ENCODE measurements around the gene NLRX1.
"Not testable (repeated sequence)": the region's sequence is repeated elsewhere in the genome, so short reads cannot be mapped to it uniquely, and the experiment has no call there.

Gene NLRX1

DNA sequence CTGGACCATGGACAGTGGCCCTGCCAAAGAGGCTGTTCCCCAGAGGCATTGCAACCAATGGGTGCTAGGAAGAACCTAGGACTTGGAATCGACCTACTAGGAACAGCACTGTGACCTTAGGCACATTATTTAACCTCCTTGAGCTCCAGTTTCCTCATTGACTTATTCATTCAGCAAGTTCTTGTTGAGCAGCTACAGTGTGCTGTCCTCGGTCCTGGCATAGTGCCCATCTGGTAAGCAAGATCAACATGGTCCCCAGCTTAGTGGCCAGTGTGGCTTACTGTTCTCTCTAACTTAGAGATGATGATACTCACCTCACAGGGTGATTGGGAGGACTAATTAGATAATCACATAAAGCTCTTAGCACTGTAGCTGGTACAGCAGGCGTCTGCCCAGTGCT lies 11.5 kb upstream of the NLRX1 start:
- peak; percentile 44 to 86 for DNase-seq (ENCODE audit: low read depth in 1 of 2, low spot score in 1 of 2)
- in situ Hi-C loops (cut with HindIII; ENCODE audit: low pct_unique_long_range_greater_than_20kb, low sequenced_read_pairs) = no loop called here
- no peak for TF ChIP-seq JUND (IDR thresholded peaks at IDR 0.05; ENCODE audit: low read depth)

DNA sequence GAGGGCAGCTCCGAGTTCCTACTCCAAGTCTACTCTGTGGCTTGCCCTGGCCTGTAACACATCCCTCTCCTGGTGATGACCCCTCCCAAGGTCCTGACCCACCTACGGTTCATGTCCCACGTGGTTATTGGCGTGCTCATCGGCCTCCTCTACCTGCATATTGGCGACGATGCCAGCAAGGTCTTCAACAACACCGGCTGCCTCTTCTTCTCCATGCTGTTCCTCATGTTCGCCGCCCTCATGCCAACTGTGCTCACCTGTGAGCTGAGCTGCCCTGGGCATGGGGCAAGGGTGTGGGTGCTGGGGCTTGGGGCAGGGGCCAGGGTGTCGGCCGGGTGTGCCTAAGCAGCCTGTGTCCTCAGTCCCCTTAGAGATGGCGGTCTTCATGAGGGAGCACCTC lies 10.1 kb upstream of the NLRX1 start:
- DNase-seq (ENCODE audit: low read depth in 1 of 2, low spot score in 1 of 2) = no peak
- in situ Hi-C loops (cut with HindIII; ENCODE audit: low pct_unique_long_range_greater_than_20kb, low sequenced_read_pairs) = no loop called here
- no peak for TF ChIP-seq JUND (IDR thresholded peaks at IDR 0.05; ENCODE audit: low read depth)

DNA sequence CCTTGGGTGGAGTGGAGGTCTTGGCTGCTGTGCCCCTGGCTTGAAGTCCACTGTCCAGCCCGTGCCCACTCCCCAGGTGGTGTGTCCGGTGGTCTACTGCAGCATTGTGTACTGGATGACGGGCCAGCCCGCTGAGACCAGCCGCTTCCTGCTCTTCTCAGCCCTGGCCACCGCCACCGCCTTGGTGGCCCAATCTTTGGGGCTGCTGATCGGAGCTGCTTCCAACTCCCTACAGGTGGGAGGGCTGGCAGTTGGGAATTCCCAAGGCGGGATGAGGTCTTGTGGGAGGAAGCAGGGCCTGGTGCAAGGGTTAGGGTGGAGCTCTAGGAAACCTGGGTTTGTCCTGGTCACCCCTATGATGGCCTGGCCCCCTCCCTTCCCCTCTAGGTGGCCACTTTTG lies 8.4 kb upstream of the NLRX1 start:
- no peak for DNase-seq (ENCODE audit: low read depth in 1 of 2, low spot score in 1 of 2)
- in situ Hi-C loops (cut with HindIII; ENCODE audit: low pct_unique_long_range_greater_than_20kb, low sequenced_read_pairs) = no loop called here
- no peak for TF ChIP-seq JUND (IDR thresholded peaks at IDR 0.05; ENCODE audit: low read depth)

DNA sequence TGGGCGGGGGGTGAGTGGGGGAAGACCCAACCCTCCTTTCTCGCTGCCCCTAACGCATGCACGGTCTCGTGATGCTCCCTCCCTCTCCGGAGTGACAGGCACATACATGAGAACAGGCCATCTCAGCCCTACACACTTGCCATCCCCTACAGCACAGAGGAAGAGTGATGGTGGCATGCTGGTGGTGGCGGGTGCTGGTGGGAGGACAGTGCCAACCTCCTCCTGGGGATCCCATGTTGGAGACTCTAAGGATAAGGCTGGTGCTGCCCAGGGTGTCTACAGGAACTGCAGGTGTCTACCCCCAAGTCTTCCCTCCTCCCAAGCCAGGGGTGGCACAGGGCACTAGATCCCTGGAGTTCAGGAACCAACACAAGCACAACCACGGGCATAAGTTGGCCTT lies 6.7 kb upstream of the NLRX1 start:
- no peak for TF ChIP-seq JUND (IDR thresholded peaks at IDR 0.05; ENCODE audit: low read depth)
- in situ Hi-C loops (cut with HindIII; ENCODE audit: low pct_unique_long_range_greater_than_20kb, low sequenced_read_pairs) = no loop called here

DNA sequence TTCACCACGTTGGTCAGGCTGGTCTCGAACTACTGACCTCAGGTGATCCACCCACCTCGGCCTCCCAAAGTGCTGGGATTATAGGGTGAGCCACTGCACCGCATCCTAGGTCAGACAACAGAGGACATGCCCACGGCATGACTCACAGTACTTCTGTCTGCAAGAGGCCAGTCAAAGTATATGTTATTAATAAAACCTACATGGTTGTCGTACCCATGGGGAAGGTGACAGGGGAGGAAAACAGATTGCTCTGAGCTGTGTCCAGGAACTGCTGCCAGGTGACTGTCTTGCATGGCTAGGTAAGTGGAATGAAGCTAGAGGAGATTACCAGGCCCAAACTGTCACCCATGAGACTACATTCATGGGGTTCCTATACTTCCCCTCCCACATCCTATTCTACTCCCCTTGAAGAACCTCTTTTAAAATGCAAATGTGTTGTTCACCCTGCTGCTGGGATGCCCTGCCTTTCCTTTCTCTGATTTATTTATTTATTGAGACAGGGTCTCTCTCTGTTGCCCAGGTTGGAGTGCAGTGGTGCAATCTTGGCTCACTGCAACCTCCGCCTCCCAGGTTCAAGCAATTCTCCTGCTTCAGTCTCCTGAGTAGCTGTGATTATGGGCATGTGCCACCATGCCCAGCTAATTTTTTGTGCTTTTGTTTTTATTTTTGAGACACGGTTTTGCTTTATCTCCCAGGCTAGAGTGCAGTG lies 2.0 kb upstream of the NLRX1 start:
- peak in 1 of 2 experiments; percentile 35 for DNase-seq (ENCODE audit: low read depth in 1 of 2, low spot score in 1 of 2)
- no peak for TF ChIP-seq JUND (IDR thresholded peaks at IDR 0.05; ENCODE audit: low read depth)
- in situ Hi-C loops (cut with HindIII; ENCODE audit: low pct_unique_long_range_greater_than_20kb, low sequenced_read_pairs) = no loop called here

More for the DNA sequence above, 6.7 kb upstream of the NLRX1 start:
- DNase-seq (ENCODE audit: low read depth in 1 of 2, low spot score in 1 of 2) = no peak

DNA sequence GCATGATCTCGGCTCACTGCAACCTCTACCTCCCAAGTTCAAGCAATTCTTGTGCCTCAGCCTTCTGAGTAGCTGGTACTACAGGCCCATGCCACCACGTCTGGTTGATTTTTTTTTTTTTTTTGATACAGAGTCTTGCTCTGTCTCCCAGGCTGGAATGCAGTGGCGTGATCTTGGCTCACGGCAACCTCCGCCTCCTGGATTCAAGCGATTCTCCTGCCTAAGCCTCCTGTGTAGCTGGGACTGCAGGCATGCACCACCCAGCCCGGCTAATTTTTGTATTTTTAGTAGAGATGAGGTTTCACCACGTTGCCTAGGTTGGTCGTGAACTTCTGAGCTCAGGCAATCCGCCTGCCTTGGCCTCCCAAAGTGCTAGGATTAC lies 1.5 kb upstream of the NLRX1 start:
- DNase-seq (ENCODE audit: low read depth in 1 of 2, low spot score in 1 of 2); in situ Hi-C loops (cut with HindIII; ENCODE audit: low pct_unique_long_range_greater_than_20kb, low sequenced_read_pairs): not testable (repeated sequence)

DNA sequence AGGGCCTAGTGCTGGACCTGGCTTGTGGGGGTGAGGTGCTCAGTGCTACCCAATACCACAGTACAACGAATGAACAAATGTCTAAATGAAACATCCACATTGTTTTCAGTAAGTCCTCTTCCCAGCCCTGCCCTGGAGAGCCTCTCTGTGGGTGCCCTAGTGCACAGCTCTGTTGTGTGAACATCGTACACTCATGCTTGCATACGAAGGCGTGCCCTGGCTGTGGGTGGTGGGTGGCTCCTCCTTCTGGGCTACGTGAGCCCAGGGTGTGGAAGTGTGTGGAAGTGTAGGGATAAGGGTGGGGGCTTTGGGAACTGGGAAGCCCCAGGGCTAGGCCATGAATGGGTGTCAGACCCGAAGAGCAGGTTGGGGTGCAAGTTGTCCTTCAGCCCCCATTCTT lies 592 bp upstream of the NLRX1 start:
- TF ChIP-seq JUND (IDR thresholded peaks at IDR 0.05; ENCODE audit: low read depth) = no peak
- DNase-seq (ENCODE audit: low read depth in 1 of 2, low spot score in 1 of 2) = no peak
- in situ Hi-C loops (cut with HindIII; ENCODE audit: low pct_unique_long_range_greater_than_20kb, low sequenced_read_pairs) = no loop called here

DNA sequence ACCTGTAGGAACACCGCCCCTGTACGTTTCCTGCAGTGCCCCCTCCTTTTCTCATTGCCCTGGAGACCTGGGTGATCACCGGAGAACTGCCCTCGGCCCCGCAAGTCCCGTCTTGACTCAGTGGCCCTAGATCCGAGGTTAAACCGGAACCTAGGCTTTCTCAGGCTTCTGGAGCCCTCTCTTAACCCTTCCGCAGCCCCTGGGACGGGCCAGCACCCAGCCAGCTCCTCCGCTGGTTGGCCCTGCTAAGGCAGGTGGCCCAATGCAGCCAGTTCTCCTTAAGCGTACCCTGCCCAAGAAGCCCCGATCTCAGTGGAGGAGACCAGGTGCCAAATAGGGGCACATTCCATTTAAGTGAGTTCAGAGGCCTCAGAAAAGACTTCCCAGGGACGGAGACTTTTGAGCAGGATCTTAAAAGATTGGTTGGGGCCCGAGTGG lies 776 bp downstream of the NLRX1 start:
- DNase-seq (ENCODE audit: low read depth in 1 of 2, low spot score in 1 of 2) = peak; percentile 67 to 86
- no peak for TF ChIP-seq JUND (IDR thresholded peaks at IDR 0.05; ENCODE audit: low read depth)

DNA sequence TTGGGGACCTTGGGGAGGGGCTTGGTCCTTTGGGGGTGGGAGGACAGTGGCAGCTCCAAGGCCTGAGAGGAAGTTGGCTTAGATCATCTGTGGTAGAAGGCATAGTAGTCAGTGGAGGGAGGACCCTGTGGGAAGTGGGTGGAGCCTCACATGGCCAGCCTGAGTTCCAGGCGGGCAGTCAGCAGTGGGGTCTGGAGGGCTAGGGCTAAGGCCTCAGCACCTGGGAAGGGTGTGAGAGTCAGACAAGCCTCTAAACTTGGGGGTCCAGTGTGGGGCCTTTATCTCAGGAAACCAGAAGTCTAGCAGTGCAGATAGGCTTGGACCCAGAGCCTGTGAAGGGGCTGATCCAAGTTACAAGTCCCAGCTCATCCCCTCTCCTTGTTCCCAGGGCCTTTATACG lies 4.0 kb downstream of the NLRX1 start:
- TF ChIP-seq JUND (IDR thresholded peaks at IDR 0.05; ENCODE audit: low read depth) = no peak

More for the DNA sequence above, 776 bp downstream of the NLRX1 start:
- in situ Hi-C loops (cut with HindIII; ENCODE audit: low pct_unique_long_range_greater_than_20kb, low sequenced_read_pairs) = no loop called here

DNA sequence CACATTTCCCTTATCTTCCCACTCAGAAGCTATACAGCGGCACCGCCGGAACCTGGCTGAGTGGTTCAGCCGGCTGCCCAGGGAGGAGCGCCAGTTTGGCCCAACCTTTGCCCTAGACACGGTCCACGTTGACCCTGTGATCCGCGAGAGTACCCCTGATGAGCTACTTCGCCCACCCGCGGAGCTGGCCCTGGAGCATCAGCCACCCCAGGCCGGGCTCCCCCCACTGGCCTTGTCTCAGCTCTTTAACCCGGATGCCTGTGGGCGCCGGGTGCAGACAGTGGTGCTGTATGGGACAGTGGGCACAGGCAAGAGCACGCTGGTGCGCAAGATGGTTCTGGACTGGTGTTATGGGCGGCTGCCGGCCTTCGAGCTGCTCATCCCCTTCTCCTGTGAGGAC lies 4.9 kb downstream of the NLRX1 start:
- no peak for TF ChIP-seq JUND (IDR thresholded peaks at IDR 0.05; ENCODE audit: low read depth)
- no peak for DNase-seq (ENCODE audit: low read depth in 1 of 2, low spot score in 1 of 2)
- in situ Hi-C loops (cut with HindIII; ENCODE audit: low pct_unique_long_range_greater_than_20kb, low sequenced_read_pairs) = no loop called here

More for the DNA sequence above, 4.0 kb downstream of the NLRX1 start:
- DNase-seq (ENCODE audit: low read depth in 1 of 2, low spot score in 1 of 2) = no peak
- in situ Hi-C loops (cut with HindIII; ENCODE audit: low pct_unique_long_range_greater_than_20kb, low sequenced_read_pairs) = no loop called here

DNA sequence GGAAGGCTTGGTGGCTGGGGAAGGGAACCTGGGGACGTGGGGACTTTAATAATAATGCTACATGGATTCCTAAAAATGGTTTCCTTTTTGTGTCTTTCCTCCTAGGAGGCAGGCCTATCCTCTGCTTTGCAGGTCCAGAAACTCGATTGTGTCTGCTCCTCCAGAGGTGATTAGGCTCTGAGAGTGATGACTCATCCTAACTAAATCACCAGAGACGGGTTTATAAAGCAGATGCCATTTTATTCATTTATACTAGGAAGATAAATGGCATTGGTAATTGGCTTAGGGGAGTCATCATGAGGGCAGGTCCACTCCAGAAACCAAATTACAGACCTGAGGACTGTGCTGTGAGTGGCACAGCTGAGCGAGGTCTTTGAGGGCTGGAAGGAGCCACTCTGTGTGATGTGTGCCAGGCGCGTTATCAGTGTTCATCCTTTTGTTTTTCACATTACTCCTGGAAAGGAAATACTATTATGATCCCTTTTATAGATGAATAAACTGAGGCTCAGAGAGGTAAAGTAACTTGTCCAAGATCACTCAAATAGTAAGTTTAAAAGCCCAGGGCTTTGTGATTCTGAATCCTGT lies 7.1 kb downstream of the NLRX1 start:
- no peak for TF ChIP-seq JUND (IDR thresholded peaks at IDR 0.05; ENCODE audit: low read depth)
- in situ Hi-C loops (cut with HindIII; ENCODE audit: low pct_unique_long_range_greater_than_20kb, low sequenced_read_pairs) = no loop called here
- no peak for DNase-seq (ENCODE audit: low read depth in 1 of 2, low spot score in 1 of 2)

DNA sequence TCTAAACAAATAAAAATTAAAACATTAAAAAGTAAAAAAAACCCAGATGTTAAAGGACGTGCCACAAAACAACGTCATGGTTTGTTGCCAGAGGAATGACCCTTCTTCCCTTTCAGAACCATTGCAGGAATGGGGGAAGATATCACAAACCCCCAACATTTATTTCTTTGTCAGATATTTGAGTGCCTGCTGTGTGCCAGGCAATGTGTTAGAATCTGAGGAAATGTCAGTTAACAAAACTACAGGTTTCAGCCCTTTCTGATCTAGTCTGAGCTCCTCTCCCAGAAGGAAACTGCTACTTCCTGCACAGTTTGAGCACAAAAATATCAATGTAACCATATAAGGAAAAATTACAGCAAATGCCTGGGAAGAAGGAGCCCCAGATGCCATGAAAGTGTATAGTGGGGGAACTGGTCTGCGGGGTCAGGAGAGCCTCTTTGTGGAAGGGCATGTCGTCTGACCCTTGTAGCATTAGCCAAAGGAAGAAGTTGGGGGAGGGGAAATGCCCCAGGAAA lies 9.7 kb downstream of the NLRX1 start:
- no peak for DNase-seq (ENCODE audit: low read depth in 1 of 2, low spot score in 1 of 2)
- in situ Hi-C loops (cut with HindIII; ENCODE audit: low pct_unique_long_range_greater_than_20kb, low sequenced_read_pairs) = no loop called here
- no peak for TF ChIP-seq JUND (IDR thresholded peaks at IDR 0.05; ENCODE audit: low read depth)

DNA sequence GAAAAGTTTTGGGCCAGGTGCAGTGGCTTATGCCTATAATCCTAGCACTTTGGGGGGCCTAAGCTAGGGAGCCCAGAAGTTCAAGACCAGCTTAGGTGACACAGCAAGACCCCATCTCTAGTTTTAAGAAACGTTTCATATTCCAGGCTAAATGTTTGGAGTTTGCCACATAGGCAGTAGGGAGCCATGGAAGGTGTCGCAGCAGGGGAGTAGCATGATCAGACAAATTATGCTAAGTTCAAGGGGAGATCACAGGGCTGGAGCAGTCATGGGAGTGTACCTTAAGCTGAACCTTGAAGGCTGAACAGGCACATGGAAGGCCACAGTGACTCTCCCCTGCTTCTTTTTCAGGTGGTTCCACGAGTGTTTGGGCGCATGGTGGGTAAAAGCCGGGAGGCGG lies 10.8 kb downstream of the NLRX1 start:
- no peak for DNase-seq (ENCODE audit: low read depth in 1 of 2, low spot score in 1 of 2)
- TF ChIP-seq JUND (IDR thresholded peaks at IDR 0.05; ENCODE audit: low read depth) = no peak
- in situ Hi-C loops (cut with HindIII; ENCODE audit: low pct_unique_long_range_greater_than_20kb, low sequenced_read_pairs) = no loop called here

All from T47D (cell line).